Midbrain (tissue), 1 donor: ENCODE measurements around the gene SLC16A12.
A peak's percentile ranks its signal among the peaks of the same experiment; 100 is the strongest.
"Not testable (repeated sequence)": the region's sequence is repeated elsewhere in the genome, so short reads cannot be mapped to it uniquely, and the experiment has no call there.

ENCODE experiments used
- DNase-seq: peaks from one replicate; lab custom pipeline; 2025; lab: John Stamatoyannopoulos, UW

SLC16A12 gene

DNA sequence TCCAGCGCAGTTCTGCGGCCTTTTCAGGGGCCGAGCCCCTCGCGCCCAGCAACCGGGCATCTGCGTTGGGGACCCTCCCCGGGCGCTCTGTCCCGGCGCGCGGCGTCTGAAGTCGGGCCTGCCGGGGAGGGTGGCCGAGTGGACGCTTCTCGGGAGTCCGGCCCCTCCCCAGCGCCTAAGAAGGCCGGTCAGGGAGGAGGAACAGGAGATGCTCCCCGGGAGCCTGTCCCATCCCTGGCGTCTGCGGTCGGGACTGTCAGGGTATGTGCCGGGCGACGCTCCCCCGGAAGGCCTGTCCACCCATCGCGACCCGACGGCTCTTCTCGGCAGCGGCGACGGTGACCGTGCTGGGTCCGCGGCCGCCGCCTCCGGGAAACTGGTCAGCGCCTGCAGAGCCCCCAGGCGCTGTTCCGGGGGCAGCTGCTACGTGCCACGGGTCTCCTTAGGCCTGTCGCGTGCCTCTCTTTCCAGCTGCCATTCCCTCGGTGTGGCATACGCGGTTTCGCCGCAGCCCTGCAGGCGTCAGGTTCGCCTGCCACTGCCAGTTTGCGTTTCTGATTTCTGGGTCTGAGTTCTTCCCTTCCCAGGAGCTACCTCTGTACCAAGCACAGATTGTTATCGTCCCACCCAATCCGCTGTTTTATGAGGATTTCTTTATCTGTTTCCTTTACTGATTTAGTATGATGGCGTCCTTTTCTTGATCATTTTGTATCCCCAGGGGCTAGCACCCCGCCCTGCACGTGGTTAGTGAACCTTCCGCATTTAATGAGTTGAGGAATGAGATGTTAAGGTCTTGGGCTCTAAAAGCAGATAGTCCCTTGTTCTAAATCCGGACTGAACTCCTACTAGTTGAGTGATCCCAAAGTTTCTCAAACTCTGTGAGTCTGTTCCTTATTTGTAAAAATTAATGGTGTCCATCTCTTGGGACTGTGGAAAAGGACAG, 120.2 kb downstream of the SLC16A12 start:
- peak; percentile 68 for DNase-seq

DNA sequence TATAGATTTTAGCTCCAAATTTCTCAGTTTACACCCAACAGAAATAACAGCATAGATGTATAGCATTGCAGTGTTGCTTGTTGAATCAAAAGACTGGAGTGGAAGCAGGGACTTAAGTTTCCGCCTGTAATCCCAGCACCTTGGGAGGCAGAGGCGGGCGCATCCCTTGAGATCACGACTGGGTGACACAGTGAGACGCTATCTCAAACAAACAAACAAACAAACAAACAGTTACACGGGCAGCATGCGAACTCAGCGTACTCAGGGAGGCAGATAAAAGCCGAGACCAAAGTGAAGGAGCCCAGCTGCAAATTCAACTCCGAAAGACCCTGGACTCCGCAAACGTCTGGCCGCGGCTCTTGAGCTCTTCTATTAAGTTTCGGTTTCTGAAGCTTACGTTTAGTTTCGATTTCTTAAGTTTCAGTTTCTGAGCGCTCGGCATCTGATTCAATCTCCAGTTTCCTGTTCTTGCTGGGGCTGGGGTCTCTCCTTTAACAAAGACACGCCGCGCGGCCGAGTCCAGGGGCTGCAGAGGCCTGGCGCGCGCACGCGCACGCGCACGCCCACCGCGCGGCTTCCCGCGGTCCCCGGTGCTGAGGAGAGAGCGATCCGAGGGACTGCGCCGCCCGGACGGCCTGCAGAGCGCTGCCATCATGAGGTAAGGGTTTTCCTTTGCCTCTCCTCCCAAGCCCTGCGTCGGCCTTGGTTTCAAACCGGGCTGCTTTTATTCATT, 121.1 kb downstream of the SLC16A12 start, which contains the start of gene IFIT5:
Gene IFIT5 (plus strand): TSS at position 423 of the 733 bp plus-strand sequence. CDS start 231 bp downstream, at position 654.
- peak; percentile 89 for DNase-seq

DNA sequence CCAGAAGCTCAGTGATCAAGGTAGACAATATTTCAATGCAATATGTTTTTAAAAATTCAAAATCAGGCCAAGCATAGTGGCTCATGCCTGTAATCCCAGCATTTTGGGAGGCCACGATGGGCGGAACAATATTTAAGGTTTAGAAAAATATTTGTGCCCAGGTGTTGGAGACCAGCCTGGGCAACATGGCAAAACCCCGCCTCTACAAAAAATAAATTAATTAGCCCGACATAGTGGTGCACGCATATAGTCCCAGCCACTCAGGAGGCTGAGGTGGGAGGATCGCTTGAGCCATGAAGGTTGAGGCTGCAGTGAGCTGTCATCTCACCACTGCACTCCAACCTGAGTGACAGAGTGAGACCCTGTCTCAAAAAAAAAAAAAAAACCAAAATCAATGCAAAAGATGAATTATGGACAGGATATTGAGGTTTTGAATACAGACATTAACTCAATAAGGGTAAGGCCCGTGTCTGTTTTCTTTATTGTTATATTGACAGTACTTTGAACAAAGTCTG, 121.9 kb downstream of the SLC16A12 start:
- DNase-seq, result no peak

DNA sequence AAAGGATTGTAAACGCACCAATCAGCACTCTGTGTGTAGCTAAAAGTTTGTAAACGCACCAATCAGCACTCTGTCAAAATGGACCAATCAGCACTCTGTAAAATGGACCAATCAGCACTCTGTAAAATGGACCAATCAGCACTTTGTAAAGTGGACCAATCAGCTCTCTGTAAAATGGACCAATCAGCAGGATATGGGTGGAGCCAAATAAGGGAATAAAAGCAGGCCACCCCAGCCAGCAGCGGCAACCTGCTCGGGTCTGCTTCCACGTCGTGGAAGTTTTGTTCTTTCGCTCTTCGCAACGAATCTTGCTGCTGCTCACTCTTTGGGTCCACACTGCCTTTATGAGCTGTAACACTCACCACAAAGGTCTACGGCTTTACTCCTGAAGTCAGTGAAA, 123.1 kb downstream of the SLC16A12 start:
- not testable (repeated sequence) for DNase-seq

DNA sequence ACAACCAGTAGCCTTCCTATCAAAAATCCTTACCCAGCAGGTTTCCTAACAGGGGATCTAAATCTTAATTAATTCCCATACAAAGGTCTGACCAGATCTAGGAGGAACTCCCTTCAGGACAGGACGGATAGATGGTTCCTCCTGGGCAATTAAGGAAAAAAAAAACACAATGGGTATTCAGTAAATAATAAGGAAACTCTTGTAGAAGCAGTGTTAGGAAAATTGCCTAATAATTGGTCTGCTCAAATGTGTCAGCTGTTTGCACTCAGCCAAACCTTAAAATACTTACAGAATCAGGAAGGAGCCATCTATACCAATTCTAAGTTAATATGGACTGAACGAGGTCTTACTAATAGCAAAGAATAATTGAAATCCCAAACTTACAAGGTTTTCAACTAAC, 124.3 kb downstream of the SLC16A12 start:
- not testable (repeated sequence) for DNase-seq

DNA sequence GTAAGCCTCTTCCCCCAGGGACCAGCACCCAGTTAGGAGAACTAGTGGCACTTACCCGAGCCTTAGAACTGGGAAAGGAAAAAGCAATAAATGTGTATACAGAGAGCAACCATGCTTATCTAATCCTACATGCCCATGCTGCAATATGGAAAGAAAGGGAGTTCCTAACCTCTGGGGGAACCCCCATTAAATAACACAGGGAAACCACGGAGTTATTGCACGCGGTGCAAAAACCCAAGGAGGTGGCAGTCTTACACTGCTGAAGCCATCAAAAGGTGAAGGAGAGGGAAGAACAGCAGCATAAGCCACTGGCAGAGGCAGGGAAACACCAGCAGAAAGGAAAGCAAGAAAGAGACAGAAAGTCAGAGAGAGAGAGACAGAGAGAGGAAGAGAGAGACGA, 124.8 kb downstream of the SLC16A12 start:
- not testable (repeated sequence) for DNase-seq

DNA sequence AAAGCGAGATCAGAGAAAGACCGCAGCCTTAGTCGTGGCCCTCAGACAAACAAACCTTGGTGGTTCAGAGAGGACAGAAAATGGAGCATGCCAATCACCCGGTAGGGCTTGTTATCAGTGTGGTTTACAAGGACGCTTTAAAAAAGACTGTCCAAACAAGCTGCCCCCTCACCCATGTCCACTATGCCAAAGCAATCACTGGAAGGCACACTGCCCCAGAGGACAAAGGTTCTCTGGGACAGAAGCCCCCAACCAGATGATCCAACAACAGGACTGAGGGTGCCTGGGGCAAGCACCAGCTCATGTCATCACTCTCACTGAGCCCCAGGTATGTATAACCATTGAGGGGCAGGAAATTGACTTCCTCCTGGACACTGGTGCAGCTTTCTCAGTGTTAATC, 126.1 kb downstream of the SLC16A12 start:
- DNase-seq, result not testable (repeated sequence)

DNA sequence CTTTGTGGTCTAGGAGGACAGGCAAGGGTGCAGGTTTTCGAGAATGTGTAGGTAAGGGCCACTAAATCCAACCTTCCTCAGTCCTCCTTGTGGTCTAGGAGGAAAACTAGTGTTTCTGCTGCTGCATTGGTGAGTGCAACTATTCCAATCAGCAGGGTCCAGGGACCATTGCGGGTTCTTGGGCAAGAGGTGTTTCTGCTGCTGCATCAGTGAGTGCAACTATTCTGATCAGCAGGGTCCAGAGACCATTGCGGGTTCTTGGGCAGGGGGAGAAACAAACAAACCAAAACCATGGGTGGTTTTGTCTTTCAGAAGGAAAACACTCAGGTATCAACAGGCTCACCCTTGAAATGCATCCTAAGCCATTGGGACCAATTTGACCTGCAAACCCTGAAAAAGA, 127.6 kb downstream of the SLC16A12 start:
- not testable (repeated sequence) for DNase-seq

DNA sequence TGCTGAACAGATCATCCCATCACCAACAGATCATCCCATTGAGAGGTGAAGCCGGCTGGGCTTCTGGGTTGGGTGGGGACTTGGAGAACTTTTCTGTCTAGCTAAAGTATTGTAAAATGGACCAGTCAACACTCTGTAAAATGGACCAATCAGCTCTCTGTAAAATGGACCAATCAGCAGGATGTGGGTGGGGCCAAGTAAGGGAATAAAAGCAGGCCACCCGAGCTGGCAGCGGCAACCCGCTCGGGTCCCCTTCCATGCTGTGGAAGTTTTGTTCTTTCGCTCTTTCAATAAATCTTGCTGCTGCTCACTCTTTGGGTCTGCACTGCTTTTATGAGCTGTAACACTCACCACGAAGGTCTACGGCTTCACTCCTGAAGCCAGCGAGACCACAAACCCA, 129.2 kb downstream of the SLC16A12 start:
- DNase-seq, result not testable (repeated sequence)

DNA sequence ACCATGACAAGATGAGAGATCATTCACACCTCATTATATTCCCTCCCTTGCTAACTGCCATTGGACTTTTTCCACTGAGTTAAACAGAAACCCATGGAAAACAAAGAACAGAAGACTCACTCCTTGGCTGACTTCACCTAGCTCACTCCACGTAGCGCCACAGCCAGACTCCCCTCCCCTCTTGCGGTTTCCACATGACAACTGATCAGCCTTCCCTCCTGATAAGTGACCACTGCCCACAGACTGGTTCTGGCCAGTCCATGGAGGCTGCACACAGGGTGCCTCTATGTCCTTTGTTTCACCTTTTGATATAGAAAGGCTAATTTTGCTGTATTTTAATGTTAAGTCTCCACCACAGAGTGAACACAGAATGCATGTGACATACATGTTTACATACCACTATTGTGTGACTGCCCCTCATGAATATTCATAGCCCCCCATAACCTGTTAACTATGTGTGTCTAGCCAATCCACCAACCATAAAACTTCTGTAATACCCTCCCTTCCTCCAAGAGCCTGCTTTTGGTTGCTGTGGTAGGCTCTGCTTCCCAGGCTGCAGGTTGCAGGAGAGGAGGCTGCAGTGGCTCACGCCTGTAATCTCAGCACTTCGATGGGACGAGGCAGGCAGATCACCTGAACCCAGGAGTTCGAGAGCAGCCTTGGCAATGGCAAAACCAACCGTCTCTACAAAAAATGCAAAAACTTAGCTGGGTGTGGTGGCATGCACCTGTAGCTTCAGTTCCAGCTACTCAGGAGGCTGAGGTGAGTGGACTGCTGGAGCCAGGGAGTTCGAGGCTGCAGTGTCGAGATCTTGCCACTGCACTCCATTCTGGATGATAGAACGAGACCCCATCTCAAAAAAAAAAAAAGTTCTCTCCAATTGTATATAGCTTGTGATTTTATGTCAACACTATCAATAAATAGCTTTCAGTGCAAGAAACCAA, 131.0 kb downstream of the SLC16A12 start:
- DNase-seq, result no peak

DNA sequence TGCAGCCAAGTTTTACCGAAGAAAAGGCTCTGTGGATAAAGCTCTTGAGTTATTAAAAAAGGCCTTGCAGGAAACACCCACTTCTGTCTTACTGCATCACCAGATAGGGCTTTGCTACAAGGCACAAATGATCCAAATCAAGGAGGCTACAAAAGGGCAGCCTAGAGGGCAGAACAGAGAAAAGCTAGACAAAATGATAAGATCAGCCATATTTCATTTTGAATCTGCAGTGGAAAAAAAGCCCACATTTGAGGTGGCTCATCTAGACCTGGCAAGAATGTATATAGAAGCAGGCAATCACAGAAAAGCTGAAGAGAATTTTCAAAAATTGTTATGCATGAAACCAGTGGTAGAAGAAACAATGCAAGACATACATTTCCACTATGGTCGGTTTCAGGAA, 132.4 kb downstream of the SLC16A12 start:
- no peak for DNase-seq

DNA sequence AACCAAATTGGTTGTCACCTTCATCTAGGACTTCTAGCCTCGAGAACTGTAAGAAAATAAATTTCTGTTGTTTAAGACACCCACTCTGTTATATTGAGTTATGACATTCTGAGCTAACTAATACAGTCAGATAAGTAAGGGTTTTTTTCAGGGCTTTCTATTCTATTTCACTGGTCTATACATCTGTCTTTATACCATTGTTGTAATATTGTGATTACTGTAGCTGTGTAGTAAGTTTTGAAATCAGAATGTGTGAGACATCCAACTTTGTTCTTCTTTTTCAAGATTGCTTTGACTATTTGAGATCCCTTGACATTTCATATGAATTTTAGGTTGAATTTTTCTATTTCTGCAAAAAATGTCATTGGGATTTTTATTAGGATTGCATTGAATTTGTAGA, 135.4 kb downstream of the SLC16A12 start:
- DNase-seq, result no peak

DNA sequence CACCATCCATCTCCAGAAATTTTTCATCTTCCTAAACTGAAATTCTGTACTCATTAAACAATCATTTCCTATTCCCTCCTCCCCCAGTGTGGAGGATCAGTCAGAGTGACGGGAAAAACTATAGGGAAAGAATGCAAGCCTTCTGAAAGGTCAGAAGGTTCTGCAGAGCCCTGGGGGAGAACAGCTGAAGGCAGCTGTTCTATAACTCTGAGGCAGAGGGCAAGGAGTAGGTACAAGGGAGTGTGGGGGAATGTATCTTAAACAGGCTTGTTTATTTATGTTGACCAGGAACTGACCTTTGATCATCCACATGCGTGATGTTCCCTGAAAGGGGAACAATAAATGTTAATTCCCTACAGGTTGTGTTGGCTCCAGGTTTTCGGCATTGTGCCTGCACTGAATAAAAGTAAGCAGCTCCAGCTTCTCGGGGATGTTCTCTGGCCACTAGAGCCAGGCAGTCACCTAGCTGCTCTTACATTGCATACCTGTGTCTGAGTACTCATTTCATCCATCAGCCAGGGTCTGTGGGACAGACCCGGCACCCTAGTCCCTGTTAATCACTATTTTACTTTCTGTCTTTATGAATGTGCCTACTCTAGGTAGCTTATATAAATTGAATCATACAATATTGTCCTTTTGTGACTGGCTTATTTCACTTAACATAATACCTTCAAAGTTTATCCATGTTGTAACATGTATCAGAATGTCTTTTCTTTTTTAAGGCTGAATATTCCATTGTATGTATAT, 137.2 kb downstream of the SLC16A12 start:
- DNase-seq, result no peak

DNA sequence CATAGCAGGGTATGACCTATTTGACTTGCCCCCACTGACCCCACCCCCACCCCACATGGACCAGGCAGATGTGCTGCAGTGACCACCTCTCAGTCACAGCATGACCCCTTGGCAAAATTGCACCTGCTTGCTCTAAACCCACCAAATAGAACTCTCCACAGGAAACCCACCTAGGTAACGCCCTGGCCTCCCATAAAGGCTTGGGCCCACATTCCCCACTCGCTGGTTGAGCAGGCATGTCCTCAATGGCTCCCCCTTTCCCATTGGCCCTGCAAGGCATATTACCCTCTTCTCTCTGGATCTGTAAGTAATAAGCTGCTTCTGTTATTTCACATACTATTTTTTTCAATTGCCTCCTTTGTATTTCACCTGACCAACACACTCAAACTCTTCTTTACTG, 140.3 kb downstream of the SLC16A12 start:
- DNase-seq, result no peak

DNA sequence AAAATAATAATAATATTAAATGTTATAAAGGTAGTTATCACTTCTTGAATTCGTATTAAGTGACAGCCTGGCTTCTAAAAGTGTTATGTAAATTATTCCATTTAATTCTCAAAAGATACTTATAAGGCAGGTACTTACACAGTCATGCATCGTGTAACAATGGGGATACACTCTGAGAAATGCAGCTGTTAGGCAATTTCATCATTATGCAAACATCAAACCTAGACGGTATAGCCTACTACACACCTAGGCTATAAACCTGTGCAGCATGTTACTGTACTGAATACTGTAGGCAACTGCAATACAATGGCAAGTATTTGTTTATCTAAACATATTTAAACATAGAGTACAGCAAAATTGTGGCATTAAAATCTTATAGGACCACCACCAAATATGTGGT, 141.5 kb downstream of the SLC16A12 start:
- DNase-seq, result no peak

DNA sequence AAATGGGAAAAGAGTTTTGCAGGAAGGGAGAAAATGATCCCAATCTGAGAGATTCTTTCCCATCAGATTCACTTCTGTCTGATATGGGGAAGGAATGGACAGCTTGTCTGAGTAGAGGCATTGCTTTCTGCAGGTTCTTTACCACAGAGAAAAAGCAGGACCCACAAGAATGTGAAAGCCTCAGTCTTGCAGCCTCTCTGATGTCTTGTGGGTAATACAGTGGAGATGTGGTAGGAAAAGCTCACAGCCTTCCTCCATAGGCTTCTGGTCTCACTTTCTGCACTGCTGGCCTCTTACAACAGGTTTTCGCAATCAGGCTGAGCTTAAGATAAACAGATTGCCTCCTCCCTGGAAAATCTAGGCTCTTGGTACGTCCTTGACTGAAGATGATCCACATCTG, 142.4 kb downstream of the SLC16A12 start:
- peak; percentile 51 for DNase-seq

DNA sequence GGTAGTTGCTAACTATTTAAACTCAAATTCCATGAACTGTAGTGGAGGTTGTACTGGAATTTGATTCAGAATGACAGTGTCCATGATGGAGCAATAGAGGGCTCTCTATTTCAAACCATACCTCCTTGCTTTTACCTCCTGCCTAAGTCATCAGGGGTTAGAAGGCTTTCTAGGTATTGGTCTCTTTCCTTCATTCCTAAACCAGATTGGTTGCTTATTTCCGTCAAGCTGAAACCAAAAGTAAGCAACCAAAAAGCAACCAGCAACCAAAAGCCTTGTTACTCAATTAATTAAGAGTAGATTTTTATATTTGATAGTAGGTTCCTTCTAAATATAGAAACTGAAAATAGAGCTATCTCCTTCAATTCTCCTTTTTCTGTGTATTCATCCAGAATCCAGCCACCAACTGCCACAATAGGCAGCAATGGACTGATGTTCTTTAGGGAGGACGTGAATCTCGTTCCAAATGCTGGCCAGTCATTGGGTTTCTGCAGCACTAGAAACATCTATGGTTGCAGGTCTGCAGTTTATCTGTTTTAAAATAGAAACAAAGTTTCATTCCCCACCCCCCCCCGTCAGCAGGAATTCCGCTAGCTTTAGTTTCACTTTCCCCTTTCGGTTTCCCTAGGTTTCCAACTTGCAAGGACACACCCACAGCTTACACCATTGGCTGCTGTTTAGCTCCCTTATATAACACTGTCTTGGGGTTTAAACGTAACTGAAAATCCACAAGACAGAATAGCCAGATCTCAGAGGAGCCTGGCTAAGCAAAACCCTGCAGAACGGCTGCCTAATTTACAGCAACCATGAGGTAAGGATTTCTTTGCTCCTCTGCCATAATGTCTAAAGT, 143.3 kb downstream of the SLC16A12 start, which contains the start of gene IFIT1:
Gene IFIT1 (plus strand): TSS at position 717 of the 850 bp plus-strand sequence. CDS start 90 bp downstream, at position 807.
- DNase-seq, result peak; percentile 86

DNA sequence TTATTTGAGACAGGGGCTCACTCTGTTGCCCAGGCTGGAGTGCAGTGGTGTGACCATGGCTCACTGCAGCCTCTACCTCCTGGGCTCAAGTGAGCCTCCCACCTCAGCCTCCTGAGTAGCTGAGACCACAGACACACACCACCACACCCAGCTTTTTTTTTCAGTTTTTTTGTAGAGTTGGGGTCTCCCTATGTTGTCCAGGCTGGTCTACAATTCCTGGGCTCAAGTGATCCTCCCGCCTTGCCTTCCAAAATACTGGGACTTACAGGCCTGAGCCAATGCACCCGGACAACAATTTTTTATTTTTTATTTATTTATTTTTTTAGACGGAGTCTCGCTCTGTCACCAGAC, 144.2 kb downstream of the SLC16A12 start:
- DNase-seq, result not testable (repeated sequence)

DNA sequence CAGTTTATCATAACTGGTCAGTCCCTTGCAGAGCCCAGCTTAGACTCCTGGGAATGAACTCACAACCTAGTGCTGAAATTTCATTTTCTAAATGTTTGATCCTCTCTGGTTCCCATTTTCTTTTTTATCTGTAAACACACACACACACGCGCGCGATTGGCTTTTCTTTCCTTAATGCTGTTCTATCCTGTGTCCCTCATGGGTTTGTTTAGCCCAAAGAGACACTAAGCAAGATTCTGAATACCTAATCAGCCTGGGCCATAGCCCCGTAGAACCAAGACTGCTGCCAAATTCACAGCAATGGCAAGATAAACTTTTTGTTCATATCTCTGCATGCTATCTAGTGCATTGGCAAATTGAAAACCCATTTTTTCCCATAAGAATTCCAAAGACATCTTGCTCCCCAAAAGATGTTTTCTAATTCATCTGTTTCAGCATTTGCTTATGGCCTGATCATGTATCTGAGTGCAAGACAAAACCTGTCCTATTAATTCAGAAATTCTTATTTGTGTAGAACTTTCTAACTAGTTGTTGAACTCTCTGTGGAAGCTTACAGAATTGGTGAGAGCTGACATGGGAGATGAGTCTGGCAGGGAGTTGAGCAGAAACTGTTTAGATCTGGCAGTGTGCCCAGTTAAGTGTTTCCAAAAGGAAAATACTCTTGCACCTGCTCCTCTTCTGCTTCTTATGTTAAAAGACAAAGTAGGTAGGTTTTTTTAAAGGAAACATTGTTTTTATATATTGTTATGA, 144.7 kb downstream of the SLC16A12 start:
- DNase-seq, result peak; percentile 38
